ENCODE measurements around the gene THRB. TPM values are rescaled to one million over a fixed set of nuclear protein-coding genes. Genes with fewer than 3 reads are reported as not detected.

THRB gene
- total RNA-seq, 2 donors from 2014 or later: 0.24 to 0.26 TPM

DNA sequence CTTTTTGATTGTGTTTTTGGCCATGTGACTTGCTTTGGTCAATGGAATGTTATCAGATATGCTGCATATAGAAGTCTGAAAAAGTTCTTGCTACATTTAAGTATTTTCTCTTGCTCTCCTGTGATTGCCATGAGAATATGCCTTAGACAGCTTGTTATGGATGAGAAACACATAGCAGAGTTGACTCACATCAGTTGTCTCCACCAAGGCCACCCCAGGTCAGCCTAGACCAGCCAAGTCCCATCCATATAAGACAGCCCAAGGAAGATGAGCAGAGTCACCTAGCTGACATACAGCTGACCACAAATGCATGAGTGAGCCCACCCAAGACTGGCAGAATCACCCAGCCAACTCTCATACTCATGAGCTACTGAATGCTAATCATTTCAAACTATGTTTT, 153.0 kb downstream of the THRB start:
- Histone ChIP-seq H3K9ac (ENCODE audit: extremely low read depth, low read length, poor library complexity, severe bottlenecking) (no peak overlapping the region), H3K27me3 (ENCODE audit: control insufficient read depth, insufficient read depth, low read length, poor library complexity, severe bottlenecking) (no peaks in the 10 kb centered on the region), H3K27ac (ENCODE audit: low read depth, low read length) (no peak overlapping the region), H3K4me3 (ENCODE audit: low read length) (no peak overlapping the region), H3K36me3 (ENCODE audit: control insufficient read depth, insufficient read depth, low read length) (no peaks in the 10 kb centered on the region), H3K4me1 (ENCODE audit: control insufficient read depth, insufficient read depth, low read length) (no peaks in the 10 kb centered on the region), H3K9me3 (ENCODE audit: control insufficient read depth, low read length) (no peaks in the 10 kb centered on the region)
- no peak overlapping the region for H3K4me3 Mint-ChIP-seq
- no peaks in the 10 kb centered on the region for H3K36me3 Mint-ChIP-seq (ENCODE audit: low read depth)
- H3K27me3 Mint-ChIP-seq (ENCODE audit: insufficient read depth): no peaks in the 10 kb centered on the region
- H3K4me1 Mint-ChIP-seq: no peaks in the 10 kb centered on the region
- TF ChIP-seq, protein P1, sequence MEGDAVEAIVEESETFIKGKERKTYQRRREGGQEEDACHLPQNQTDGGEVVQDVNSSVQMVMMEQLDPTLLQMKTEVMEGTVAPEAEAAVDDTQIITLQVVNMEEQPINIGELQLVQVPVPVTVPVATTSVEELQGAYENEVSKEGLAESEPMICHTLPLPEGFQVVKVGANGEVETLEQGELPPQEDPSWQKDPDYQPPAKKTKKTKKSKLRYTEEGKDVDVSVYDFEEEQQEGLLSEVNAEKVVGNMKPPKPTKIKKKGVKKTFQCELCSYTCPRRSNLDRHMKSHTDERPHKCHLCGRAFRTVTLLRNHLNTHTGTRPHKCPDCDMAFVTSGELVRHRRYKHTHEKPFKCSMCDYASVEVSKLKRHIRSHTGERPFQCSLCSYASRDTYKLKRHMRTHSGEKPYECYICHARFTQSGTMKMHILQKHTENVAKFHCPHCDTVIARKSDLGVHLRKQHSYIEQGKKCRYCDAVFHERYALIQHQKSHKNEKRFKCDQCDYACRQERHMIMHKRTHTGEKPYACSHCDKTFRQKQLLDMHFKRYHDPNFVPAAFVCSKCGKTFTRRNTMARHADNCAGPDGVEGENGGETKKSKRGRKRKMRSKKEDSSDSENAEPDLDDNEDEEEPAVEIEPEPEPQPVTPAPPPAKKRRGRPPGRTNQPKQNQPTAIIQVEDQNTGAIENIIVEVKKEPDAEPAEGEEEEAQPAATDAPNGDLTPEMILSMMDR (conservative IDR thresholded peaks at IDR 0.05): no peak
- no peak overlapping the region for H3K27ac Mint-ChIP-seq
- H3K9me3 Mint-ChIP-seq: no peaks in the 10 kb centered on the region
- no peak for DNase-seq

- Mint-ChIP-seq H3K4me3 (no peak overlapping the region), H3K27ac (no peak overlapping the region), H3K4me1 (no peaks in the 10 kb centered on the region), H3K27me3 (ENCODE audit: insufficient read depth) (no peaks in the 10 kb centered on the region), H3K9me3 (no peaks in the 10 kb centered on the region), H3K36me3 (ENCODE audit: low read depth) (no peaks in the 10 kb centered on the region)
- Histone ChIP-seq H3K27ac (ENCODE audit: low read depth, low read length) (no peak overlapping the region), H3K9ac (ENCODE audit: extremely low read depth, low read length, poor library complexity, severe bottlenecking) (no peak overlapping the region), H3K4me3 (ENCODE audit: low read length) (no peak overlapping the region), H3K4me1 (ENCODE audit: control insufficient read depth, insufficient read depth, low read length) (no peaks in the 10 kb centered on the region), H3K27me3 (ENCODE audit: control insufficient read depth, insufficient read depth, low read length, poor library complexity, severe bottlenecking) (no peaks in the 10 kb centered on the region), H3K9me3 (ENCODE audit: control insufficient read depth, low read length) (no peaks in the 10 kb centered on the region), H3K36me3 (ENCODE audit: control insufficient read depth, insufficient read depth, low read length) (no peaks in the 10 kb centered on the region)
- WGBS, 2 experiments (ENCODE audit: insufficient coverage in 1 of 2, insufficient read length in 1 of 2): 87% methylated on average over 4 of the region's 4 CpGs; no CpG with 5 or more reads in 1 of the 2 experiments
- DNase-seq: no peak
- TF ChIP-seq, protein P1 (conservative IDR thresholded peaks at IDR 0.05): no peak
These were observed 153.7 kb downstream of the THRB start for GRCh38 chr3:24340966-24341365.

- no peaks in the 10 kb centered on the region for H3K4me1 ChIP-seq (ENCODE audit: control insufficient read depth, insufficient read depth, low read length)
- H3K36me3 ChIP-seq (ENCODE audit: control insufficient read depth, insufficient read depth, low read length): no peaks in the 10 kb centered on the region
- Mint-ChIP-seq H3K9me3 (no peaks in the 10 kb centered on the region), H3K27ac (no peak overlapping the region), H3K36me3 (ENCODE audit: low read depth) (no peaks in the 10 kb centered on the region), H3K4me3 (no peak overlapping the region), H3K4me1 (no peaks in the 10 kb centered on the region), H3K27me3 (ENCODE audit: insufficient read depth) (no peaks in the 10 kb centered on the region)
- H3K27me3 ChIP-seq (ENCODE audit: control insufficient read depth, insufficient read depth, low read length, poor library complexity, severe bottlenecking): no peaks in the 10 kb centered on the region
- DNase-seq: no peak
- H3K27ac ChIP-seq (ENCODE audit: low read depth, low read length): no peak overlapping the region
- no peak overlapping the region for H3K4me3 ChIP-seq (ENCODE audit: low read length)
- H3K9me3 ChIP-seq (ENCODE audit: control insufficient read depth, low read length): no peaks in the 10 kb centered on the region
- 88% methylated on average over 1 of the region's 1 CpG for WGBS, 2 experiments (ENCODE audit: insufficient coverage in 1 of 2, insufficient read length in 1 of 2)
- no peak overlapping the region for H3K9ac ChIP-seq (ENCODE audit: extremely low read depth, low read length, poor library complexity, severe bottlenecking)
- TF ChIP-seq, protein P1 (conservative IDR thresholded peaks at IDR 0.05): no peak
These were observed 154.5 kb downstream of the THRB start for GRCh38 chr3:24340161-24340560.
